ENCODE data around the gene ELAC2.

- TF ChIP-seq CTCF (IDR thresholded peaks at IDR 0.05; ENCODE audit: control extremely low read depth in 1 of 3, insufficient read depth in 1 of 3, low read depth in 1 of 3, low read length in 3 of 3) (no peak), EZH2 (IDR thresholded peaks at IDR 0.05; ENCODE audit: low read depth, low read length, severe bottlenecking) (no peak), CEBPB (IDR thresholded peaks at IDR 0.05; ENCODE audit: low read depth, low read length) (no peak), JUN (IDR thresholded peaks at IDR 0.05; ENCODE audit: low read depth, low read length) (no peak), HDAC6 (IDR thresholded peaks at IDR 0.05; ENCODE audit: low read depth, low read length) (no peak), ATF3 (IDR thresholded peaks at IDR 0.05; ENCODE audit: insufficient read depth, low read depth, low read length) (no peak), USF2 (IDR thresholded peaks at IDR 0.05; ENCODE audit: low read length) (no peak), MAX (IDR thresholded peaks at IDR 0.05) (no peak), EP300 (IDR thresholded peaks at IDR 0.05; ENCODE audit: borderline replicate concordance in 1 of 2, low read depth in 2 of 2, low read length in 2 of 2) (no peak), BRCA1 (IDR thresholded peaks at IDR 0.05; ENCODE audit: low read depth, low read length) (no peak), POU5F1 (IDR thresholded peaks at IDR 0.05; ENCODE audit: low read depth, low read length) (no peak), CREB1 (IDR thresholded peaks at IDR 0.05) (no peak), SP2 (IDR thresholded peaks at IDR 0.05; ENCODE audit: low read length) (no peak)
These were observed 24.2 kb downstream of the ELAC2 start for GRCh38 chr17:12993631-12994030.

Measured in H1 (cell line).